ENCODE measurements around the gene GPANK1.

GRCh38 chr6:31622684-31623091, 42.1 kb downstream of the GPANK1 start:
- TF ChIP-seq, protein P1, sequence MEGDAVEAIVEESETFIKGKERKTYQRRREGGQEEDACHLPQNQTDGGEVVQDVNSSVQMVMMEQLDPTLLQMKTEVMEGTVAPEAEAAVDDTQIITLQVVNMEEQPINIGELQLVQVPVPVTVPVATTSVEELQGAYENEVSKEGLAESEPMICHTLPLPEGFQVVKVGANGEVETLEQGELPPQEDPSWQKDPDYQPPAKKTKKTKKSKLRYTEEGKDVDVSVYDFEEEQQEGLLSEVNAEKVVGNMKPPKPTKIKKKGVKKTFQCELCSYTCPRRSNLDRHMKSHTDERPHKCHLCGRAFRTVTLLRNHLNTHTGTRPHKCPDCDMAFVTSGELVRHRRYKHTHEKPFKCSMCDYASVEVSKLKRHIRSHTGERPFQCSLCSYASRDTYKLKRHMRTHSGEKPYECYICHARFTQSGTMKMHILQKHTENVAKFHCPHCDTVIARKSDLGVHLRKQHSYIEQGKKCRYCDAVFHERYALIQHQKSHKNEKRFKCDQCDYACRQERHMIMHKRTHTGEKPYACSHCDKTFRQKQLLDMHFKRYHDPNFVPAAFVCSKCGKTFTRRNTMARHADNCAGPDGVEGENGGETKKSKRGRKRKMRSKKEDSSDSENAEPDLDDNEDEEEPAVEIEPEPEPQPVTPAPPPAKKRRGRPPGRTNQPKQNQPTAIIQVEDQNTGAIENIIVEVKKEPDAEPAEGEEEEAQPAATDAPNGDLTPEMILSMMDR (IDR thresholded peaks at IDR 0.05) = no peak
- TF ChIP-seq POLR2A (IDR thresholded peaks at IDR 0.05) = no peak

Measured in esophagus squamous epithelium (tissue), 4 donors.